NB4 (cell line): ENCODE results near the gene PML.

Source experiments
- CTCF ChIP-seq: IDR thresholded peaks from one replicate; pipeline ENCODE4 v1.5.1; 2012; ENCODE audit warnings: low read depth, low read length
- MAX ChIP-seq: IDR thresholded peaks from 2 replicates; pipeline ENCODE4 v1.6.1; 2011; ENCODE audit warnings: low read depth, low read length
- MYC ChIP-seq: IDR thresholded peaks from 2 replicates; pipeline ENCODE4 v1.6.1; 2011; ENCODE audit warnings: low read depth, low read length
- POLR2A ChIP-seq: IDR thresholded peaks from 2 replicates; pipeline ENCODE4 v1.6.1; 2011; ENCODE audit warnings: mild to moderate bottlenecking; ENCODE audit not compliant: insufficient read length; ENCODE audit errors: extremely low read depth

- TF ChIP-seq CTCF (no peak), POLR2A (no peak), MAX (no peak), MYC (no peak)
Measured at GRCh38 chr15:73981761-73982221, 12.7 kb upstream of the PML start.
